HG02970 (cell line): ENCODE results near the gene PPA2.

Experiments
- ATAC-seq: cut with Tn5 transposase; IDR thresholded peaks from one replicate; pipeline ENCODE4 v1.9.1; 2021; ENCODE audit warnings: mild to moderate bottlenecking, moderate library complexity, moderate number of reproducible peaks; ENCODE audit not compliant: unreplicated experiment, low FRiP score

The PPA2 gene

GRCh38 chr4:105343146-105343931 is 130.5 kb downstream of the PPA2 start:
- ATAC-seq: no peak

GRCh38 chr4:105329081-105329480 is 144.8 kb downstream of the PPA2 start:
- no peak for ATAC-seq

- ATAC-seq: no peak
Observed at GRCh38 chr4:105327956-105328355, 145.9 kb downstream of the PPA2 start.

- no peak for ATAC-seq
Observed at GRCh38 chr4:105327222-105327621, 146.6 kb downstream of the PPA2 start.
